Endothelial cell (in vitro differentiated cells): ENCODE measurements around the gene RAB26. TPM values are rescaled to one million over a fixed set of nuclear protein-coding genes. Genes with fewer than 3 reads are reported as not detected.

Experiments used
- DNase-seq: peaks from one replicate; pipeline ENCODE4 v3.0.0; 2021; ENCODE audit warnings: low spot score
- H3K27ac Mint-ChIP-seq: one replicate; pipeline ENCODE4 v1.8.0; 2021; ENCODE audit warnings: mixed read lengths, inconsistent platforms; ENCODE audit not compliant: unreplicated experiment
- H3K27me3 Mint-ChIP-seq: one replicate; pipeline ENCODE4 v1.8.0; 2021; ENCODE audit warnings: mild to moderate bottlenecking, moderate library complexity, mixed read lengths, inconsistent platforms; ENCODE audit not compliant: unreplicated experiment
- H3K36me3 Mint-ChIP-seq: one replicate; pipeline ENCODE4 v1.8.0; 2021; ENCODE audit warnings: mild to moderate bottlenecking, low read depth, mixed read lengths, inconsistent platforms; ENCODE audit not compliant: unreplicated experiment
- H3K4me1 Mint-ChIP-seq: one replicate; pipeline ENCODE4 v1.8.0; 2021; ENCODE audit warnings: mild to moderate bottlenecking, mixed read lengths, inconsistent platforms; ENCODE audit not compliant: unreplicated experiment
- H3K4me3 Mint-ChIP-seq: one replicate; pipeline ENCODE4 v1.8.0; 2021; ENCODE audit warnings: mild to moderate bottlenecking, mixed read lengths, inconsistent platforms; ENCODE audit not compliant: unreplicated experiment
- H3K9me3 Mint-ChIP-seq: one replicate; pipeline ENCODE4 v1.8.0; 2021; ENCODE audit warnings: mixed read lengths, inconsistent platforms; ENCODE audit not compliant: unreplicated experiment
- CTCF ChIP-seq: fragments of 200-600 bp; sonication (generic); IDR thresholded peaks from one replicate; pipeline ENCODE4 v1.5.0; 2021; ENCODE audit warnings: antibody characterized with exemption; ENCODE audit not compliant: unreplicated experiment
- total RNA-seq: library from RNA; stranded (reverse); fragmentation: NEBNext Ultra II Directional; extraction: Animal tissue kit (Norgen Biotek cat#: 25700); gene quantifications from one replicate; pipeline ENCODE4 v1.2.1, GENCODE V29; 2021; ENCODE audit not compliant: unreplicated experiment

The RAB26 gene
- total RNA-seq, 1 donor from 2014 or later, result 1.9 TPM

GRCh38 chr16:2179107-2179501 is 30.7 kb downstream of the RAB26 start:
- Mint-ChIP-seq H3K4me1 (peaks cover under 1% of the 10 kb centered on the region), H3K9me3 (no peaks in the 10 kb centered on the region), H3K27me3 (peaks cover 17% of the 10 kb centered on the region), H3K27ac (no peak overlapping the region), H3K36me3 (peaks cover 14% of the 10 kb centered on the region), H3K4me3 (no peak overlapping the region)
- no peak for TF ChIP-seq CTCF
- no peak for DNase-seq

GRCh38 chr16:2179576-2179975 is 31.2 kb downstream of the RAB26 start:
- no peak for DNase-seq
- peaks cover 10% of the 10 kb centered on the region for H3K36me3 Mint-ChIP-seq
- no peak overlapping the region for H3K27ac Mint-ChIP-seq
- no peak for TF ChIP-seq CTCF
- no peaks in the 10 kb centered on the region for H3K4me1 Mint-ChIP-seq
- peaks cover 17% of the 10 kb centered on the region for H3K27me3 Mint-ChIP-seq
- H3K4me3 Mint-ChIP-seq, result no peak overlapping the region
- H3K9me3 Mint-ChIP-seq, result no peaks in the 10 kb centered on the region

- no peak overlapping the region for H3K4me3 Mint-ChIP-seq
- H3K9me3 Mint-ChIP-seq, result no peaks in the 10 kb centered on the region
- no peak for TF ChIP-seq CTCF
- H3K27ac Mint-ChIP-seq, result no peak overlapping the region
- DNase-seq, result no peak
- peaks cover 17% of the 10 kb centered on the region for H3K27me3 Mint-ChIP-seq
- no peaks in the 10 kb centered on the region for H3K4me1 Mint-ChIP-seq
- peaks cover 10% of the 10 kb centered on the region for H3K36me3 Mint-ChIP-seq
Measured at GRCh38 chr16:2180461-2180860, 32.0 kb downstream of the RAB26 start.

- DNase-seq, result no peak
- Mint-ChIP-seq H3K27ac (no peak overlapping the region), H3K9me3 (no peaks in the 10 kb centered on the region), H3K27me3 (peaks cover 20% of the 10 kb centered on the region), H3K4me1 (no peaks in the 10 kb centered on the region), H3K36me3 (peaks cover 10% of the 10 kb centered on the region), H3K4me3 (peak overlapping the region; percentile 57)
- TF ChIP-seq CTCF, result no peak
Measured at GRCh38 chr16:2180962-2181923, 32.8 kb downstream of the RAB26 start.

- Mint-ChIP-seq H3K9me3 (no peaks in the 10 kb centered on the region), H3K4me3 (peak overlapping the region; percentile 57), H3K36me3 (peaks cover 10% of the 10 kb centered on the region), H3K27ac (no peak overlapping the region), H3K27me3 (peaks cover 20% of the 10 kb centered on the region), H3K4me1 (no peaks in the 10 kb centered on the region)
- no peak for DNase-seq
- no peak for TF ChIP-seq CTCF
Measured at GRCh38 chr16:2181952-2182351, 33.5 kb downstream of the RAB26 start.
